ENCODE measurements around the gene CDH12. TPM values are rescaled to one million over a fixed set of nuclear protein-coding genes. Genes with fewer than 3 reads are reported as not detected.

The CDH12 gene
- total and polyA plus RNA-seq, 10 donors: 0.32 TPM; not detected in 9

GRCh38 chr5:22432905-22433304, 420.2 kb downstream of the CDH12 start:
- Histone ChIP-seq H3K9me3 (no peaks in the 10 kb centered on the region), H3K27me3 (replicated peaks in 1 of 7) (no peaks in the 10 kb centered on the region), H3K27ac (no peak overlapping the region), H3K4me1 (no peaks in the 10 kb centered on the region), H3K36me3 (no peaks in the 10 kb centered on the region), H3K4me3 (no peak overlapping the region)
- intact Hi-C loops (cut with DNase I; ENCODE audit: low total_unique reads): no loop called here
- no peak for DNase-seq
- WGBS, 5 donors: 81 to 96% (median 86%) methylated on average over 2 of the region's 2 CpGs
- no peak for TF ChIP-seq CTCF (IDR thresholded peaks at IDR 0.05 in 8 of 11, conservative IDR thresholded peaks at IDR 0.05 in 3 of 11)
- no peak for TF ChIP-seq POLR2A (IDR thresholded peaks at IDR 0.05)
- no peak for TF ChIP-seq POLR2AphosphoS5 (IDR thresholded peaks at IDR 0.05)

- DNase-seq: no peak
- Histone ChIP-seq H3K27me3 (replicated peaks in 1 of 7) (no peaks in the 10 kb centered on the region), H3K4me1 (no peaks in the 10 kb centered on the region), H3K36me3 (no peaks in the 10 kb centered on the region), H3K27ac (no peak overlapping the region), H3K9me3 (peaks cover 0 to 3% (median 0%) of the 10 kb centered on the region in 8 donors), H3K4me3 (no peak overlapping the region)
- intact Hi-C loops (cut with DNase I; ENCODE audit: low total_unique reads): no loop called here
- WGBS, 5 donors: 79 to 90% (median 84%) methylated on average over 3 of the region's 3 CpGs
- TF ChIP-seq POLR2A (IDR thresholded peaks at IDR 0.05): no peak
- TF ChIP-seq POLR2AphosphoS5 (IDR thresholded peaks at IDR 0.05): no peak
- no peak for TF ChIP-seq CTCF (IDR thresholded peaks at IDR 0.05 in 8 of 11, conservative IDR thresholded peaks at IDR 0.05 in 3 of 11)
Observed at GRCh38 chr5:22431840-22432239, 421.3 kb downstream of the CDH12 start.

GRCh38 chr5:22431406-22431805, 421.7 kb downstream of the CDH12 start:
- H3K4me1 ChIP-seq: no peaks in the 10 kb centered on the region
- peaks cover 0 to 4% (median 0%) of the 10 kb centered on the region in 8 donors for H3K9me3 ChIP-seq
- intact Hi-C loops (cut with DNase I; ENCODE audit: low total_unique reads): no loop called here
- H3K27ac ChIP-seq: no peak overlapping the region
- H3K4me3 ChIP-seq: no peak overlapping the region
- no peak for TF ChIP-seq POLR2A (IDR thresholded peaks at IDR 0.05)
- TF ChIP-seq CTCF (IDR thresholded peaks at IDR 0.05 in 8 of 11, conservative IDR thresholded peaks at IDR 0.05 in 3 of 11): no peak
- TF ChIP-seq POLR2AphosphoS5 (IDR thresholded peaks at IDR 0.05): no peak
- H3K36me3 ChIP-seq: no peaks in the 10 kb centered on the region
- H3K27me3 ChIP-seq (replicated peaks in 1 of 7): no peaks in the 10 kb centered on the region
- WGBS, 5 donors: 58 to 81% (median 70%) methylated on average over 2 of the region's 2 CpGs
- DNase-seq: no peak

DNA sequence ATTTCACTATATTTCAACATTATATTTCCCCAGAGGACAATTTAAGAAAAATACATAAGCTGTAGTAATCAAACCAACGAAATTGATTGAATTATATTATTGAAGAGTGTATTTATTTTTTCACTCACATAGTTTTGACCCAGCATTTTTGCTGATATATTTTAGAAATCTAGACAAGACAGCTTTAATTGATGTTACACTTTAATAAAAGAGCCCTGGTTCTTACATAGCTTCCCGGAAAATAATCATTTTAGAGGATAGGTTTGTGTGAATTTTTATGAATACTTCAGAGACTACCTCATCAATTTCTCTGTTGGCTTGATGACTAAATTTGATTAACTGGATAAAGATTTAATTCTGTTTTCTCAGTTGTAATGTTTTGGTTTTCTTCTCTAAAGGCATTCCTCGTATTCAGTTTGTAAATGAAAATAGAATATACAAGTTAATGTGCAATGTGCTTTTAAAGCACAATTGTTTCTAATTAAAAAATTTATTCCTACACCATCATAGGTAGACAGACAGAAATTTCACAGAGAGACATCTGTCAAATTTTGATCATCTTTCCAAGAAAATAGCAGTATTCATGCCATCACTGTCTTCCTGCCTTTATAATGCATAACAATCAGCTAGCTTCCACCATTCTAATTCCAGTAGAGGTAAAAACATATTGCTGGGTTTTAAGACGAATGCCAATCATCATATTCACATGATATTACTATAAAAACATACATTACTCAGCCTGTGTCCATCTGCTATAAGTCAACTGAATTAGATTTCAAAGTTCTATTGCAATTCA, 441.4 kb downstream of the CDH12 start:
- no peak for TF ChIP-seq POLR2A (IDR thresholded peaks at IDR 0.05)
- TF ChIP-seq CTCF (IDR thresholded peaks at IDR 0.05 in 8 of 11, conservative IDR thresholded peaks at IDR 0.05 in 3 of 11): no peak
- TF ChIP-seq POLR2AphosphoS5 (IDR thresholded peaks at IDR 0.05): no peak
- 37 to 58% (median 47%) methylated on average over 4 of the region's 4 CpGs for WGBS, 5 donors
- H3K36me3 ChIP-seq: no peaks in the 10 kb centered on the region
- DNase-seq: no peak
- H3K27ac ChIP-seq: no peak overlapping the region
- H3K4me3 ChIP-seq: no peak overlapping the region
- H3K9me3 ChIP-seq: peaks cover 0 to 5% (median 0%) of the 10 kb centered on the region in 8 donors
- intact Hi-C loops (cut with DNase I; ENCODE audit: low total_unique reads): no loop called here
- H3K4me1 ChIP-seq: no peaks in the 10 kb centered on the region
- H3K27me3 ChIP-seq (replicated peaks in 1 of 7): no peaks in the 10 kb centered on the region
